ENCODE results near the gene MYO7A.

- TF ChIP-seq ZSCAN18 (CRISPR knock-in tag; IDR thresholded peaks at IDR 0.05) (no peak), CTCF (IDR thresholded peaks at IDR 0.05) (no peak), CREM (CRISPR knock-in tag; IDR thresholded peaks at IDR 0.05) (no peak), IRF2 (CRISPR knock-in tag; IDR thresholded peaks at IDR 0.05; ENCODE audit: borderline replicate concordance, low read depth) (no peak), ETV6 (CRISPR knock-in tag; IDR thresholded peaks at IDR 0.05) (no peak), CREB1 (CRISPR knock-in tag; IDR thresholded peaks at IDR 0.05) (no peak), ZNF232 (CRISPR knock-in tag; IDR thresholded peaks at IDR 0.05) (no peak), SMAD3 (CRISPR knock-in tag; IDR thresholded peaks at IDR 0.05; ENCODE audit: borderline replicate concordance) (no peak), FOXJ3 (CRISPR knock-in tag; IDR thresholded peaks at IDR 0.05; ENCODE audit: borderline replicate concordance) (no peak), MAX (CRISPR knock-in tag; IDR thresholded peaks at IDR 0.05) (no peak), NR3C1 (CRISPR knock-in tag; conservative IDR thresholded peaks at IDR 0.05; ENCODE audit: low read depth) (no peak), TCF7 (CRISPR knock-in tag; IDR thresholded peaks at IDR 0.05; ENCODE audit: low read depth) (no peak), KAT7 (CRISPR knock-in tag; IDR thresholded peaks at IDR 0.05; ENCODE audit: borderline replicate concordance) (no peak), E2F5 (CRISPR knock-in tag; IDR thresholded peaks at IDR 0.05) (no peak)
Observed at GRCh38 chr11:77167791-77168190, 39.7 kb downstream of the MYO7A start.
